K562 (cell line): ENCODE data around the gene ADGRF5. TPM values are rescaled to one million over a fixed set of nuclear protein-coding genes. Genes with fewer than 3 reads are reported as not detected.

Experiments
- E4F1 ChIP-seq: fragments of 250-450 bp; sonication (Bioruptor Pico); IDR thresholded peaks from 2 replicates; pipeline ENCODE4 v1.5.0; 2021; ENCODE audit warnings: mild to moderate bottlenecking, borderline replicate concordance
- SMARCE1 ChIP-seq: fragments of 450-650 bp; IDR thresholded peaks from 2 replicates; pipeline ENCODE4 v1.7.1; 2016; ENCODE audit warnings: mild to moderate bottlenecking
- polyA plus RNA-seq, 8 experiments: library from polyadenylated mRNA; depleted of rRNA in 4 of 8; stranded (reverse) in 5 of 8; unstranded in 3 of 8; fragments of >200 nt; fragmentation: Nextera tagmentation in 2 of 8; fragmentation: Illumina TruSeq in 1 of 8; extraction: Ambion mirVana in 2 of 8; extraction: Trizol in 1 of 8; gene quantifications; 2 replicates each; pipeline versions ENCODE4 v1.2.1 to v1.2.3, GENCODE V29; 2011 to 2014; ENCODE audit warnings: inconsistent platforms in 1 of 8, missing spikeins in 1 of 8
- total RNA-seq, 7 experiments: library from RNA; depleted of rRNA in 6 of 7; stranded (reverse); fragments of >200 nt in 6 of 7; fragmentation: Illumina TruSeq in 2 of 7; extraction: Trizol in 2 of 7; gene quantifications; 2 replicates each; pipeline versions ENCODE4 v1.2.1 to v1.2.3, GENCODE V29; 2011 to 2021; ENCODE audit warnings: low replicate concordance in 1 of 7
- TF ChIP-seq, protein P1 (sequence below): sonication (generic); formaldehyde crosslinking; IDR thresholded peaks from 2 replicates; pipeline ENCODE4 v1.8.0; 2023; ENCODE audit warnings: missing genetic modification reagents, mild to moderate bottlenecking, borderline replicate concordance

The ADGRF5 gene
- total and polyA plus RNA-seq, 9 of the 15 experiments (the other 6 are each of a cell fraction or from before 2014, with no cell fraction given): 0.07 TPM; not detected in 8

DNA sequence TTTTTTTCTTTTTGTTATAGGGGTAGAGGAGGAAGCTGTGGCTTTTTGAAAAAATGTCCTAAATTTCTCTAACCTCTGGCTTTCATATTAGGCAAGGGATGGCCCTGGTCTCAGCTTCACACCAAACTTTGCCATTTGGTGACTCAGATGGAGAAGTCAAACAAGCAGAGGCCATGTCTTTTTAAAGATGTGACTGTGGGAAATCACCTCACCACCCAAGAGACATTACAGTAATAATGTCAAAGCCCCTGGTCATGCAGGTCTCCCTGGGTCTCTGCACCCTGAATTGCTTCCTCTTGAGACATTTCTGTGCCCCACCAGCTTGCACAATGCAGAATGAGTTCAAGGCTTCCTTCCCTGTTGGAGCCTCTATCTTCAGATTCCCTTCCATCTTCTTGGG, 39.5 kb upstream of the ADGRF5 start (continued):
- TF ChIP-seq, protein P1, sequence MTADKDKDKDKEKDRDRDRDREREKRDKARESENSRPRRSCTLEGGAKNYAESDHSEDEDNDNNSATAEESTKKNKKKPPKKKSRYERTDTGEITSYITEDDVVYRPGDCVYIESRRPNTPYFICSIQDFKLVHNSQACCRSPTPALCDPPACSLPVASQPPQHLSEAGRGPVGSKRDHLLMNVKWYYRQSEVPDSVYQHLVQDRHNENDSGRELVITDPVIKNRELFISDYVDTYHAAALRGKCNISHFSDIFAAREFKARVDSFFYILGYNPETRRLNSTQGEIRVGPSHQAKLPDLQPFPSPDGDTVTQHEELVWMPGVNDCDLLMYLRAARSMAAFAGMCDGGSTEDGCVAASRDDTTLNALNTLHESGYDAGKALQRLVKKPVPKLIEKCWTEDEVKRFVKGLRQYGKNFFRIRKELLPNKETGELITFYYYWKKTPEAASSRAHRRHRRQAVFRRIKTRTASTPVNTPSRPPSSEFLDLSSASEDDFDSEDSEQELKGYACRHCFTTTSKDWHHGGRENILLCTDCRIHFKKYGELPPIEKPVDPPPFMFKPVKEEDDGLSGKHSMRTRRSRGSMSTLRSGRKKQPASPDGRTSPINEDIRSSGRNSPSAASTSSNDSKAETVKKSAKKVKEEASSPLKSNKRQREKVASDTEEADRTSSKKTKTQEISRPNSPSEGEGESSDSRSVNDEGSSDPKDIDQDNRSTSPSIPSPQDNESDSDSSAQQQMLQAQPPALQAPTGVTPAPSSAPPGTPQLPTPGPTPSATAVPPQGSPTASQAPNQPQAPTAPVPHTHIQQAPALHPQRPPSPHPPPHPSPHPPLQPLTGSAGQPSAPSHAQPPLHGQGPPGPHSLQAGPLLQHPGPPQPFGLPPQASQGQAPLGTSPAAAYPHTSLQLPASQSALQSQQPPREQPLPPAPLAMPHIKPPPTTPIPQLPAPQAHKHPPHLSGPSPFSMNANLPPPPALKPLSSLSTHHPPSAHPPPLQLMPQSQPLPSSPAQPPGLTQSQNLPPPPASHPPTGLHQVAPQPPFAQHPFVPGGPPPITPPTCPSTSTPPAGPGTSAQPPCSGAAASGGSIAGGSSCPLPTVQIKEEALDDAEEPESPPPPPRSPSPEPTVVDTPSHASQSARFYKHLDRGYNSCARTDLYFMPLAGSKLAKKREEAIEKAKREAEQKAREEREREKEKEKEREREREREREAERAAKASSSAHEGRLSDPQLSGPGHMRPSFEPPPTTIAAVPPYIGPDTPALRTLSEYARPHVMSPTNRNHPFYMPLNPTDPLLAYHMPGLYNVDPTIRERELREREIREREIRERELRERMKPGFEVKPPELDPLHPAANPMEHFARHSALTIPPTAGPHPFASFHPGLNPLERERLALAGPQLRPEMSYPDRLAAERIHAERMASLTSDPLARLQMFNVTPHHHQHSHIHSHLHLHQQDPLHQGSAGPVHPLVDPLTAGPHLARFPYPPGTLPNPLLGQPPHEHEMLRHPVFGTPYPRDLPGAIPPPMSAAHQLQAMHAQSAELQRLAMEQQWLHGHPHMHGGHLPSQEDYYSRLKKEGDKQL (CRISPR knock-in tag): no peak
- TF ChIP-seq SMARCE1: no peak
- TF ChIP-seq E4F1 (CRISPR knock-in tag): no peak
